Calu3 (cell line): ENCODE results near the gene NUDT15. TPM values are rescaled to one million over a fixed set of nuclear protein-coding genes. Genes with fewer than 3 reads are reported as not detected.

Experiments
- BruUV-seq: library from RNA; stranded (reverse); fragments of 400-500 nt; replicated peaks from 2 replicates; lab custom pipeline; 2021; lab: Mats Ljungman, UMichigan
- CTCF ChIA-PET: fragments of 300-600 bp; sonication (Branson Sonifier 250); formaldehyde crosslinking; loops from one replicate; lab custom pipeline; 2022; ENCODE audit warnings: antibody characterized with exemption; lab: Charles Lee
- DNase-seq: peaks from one replicate; pipeline ENCODE4 v3.0.0; 2022
- H3K27ac Mint-ChIP-seq: one replicate; pipeline ENCODE4 v1.8.0; 2022; ENCODE audit warnings: mixed read lengths; ENCODE audit not compliant: unreplicated experiment
- H3K27me3 Mint-ChIP-seq: one replicate; pipeline ENCODE4 v1.8.0; 2022; ENCODE audit warnings: mixed read lengths; ENCODE audit not compliant: unreplicated experiment
- H3K36me3 Mint-ChIP-seq: one replicate; pipeline ENCODE4 v1.8.0; 2022; ENCODE audit warnings: mild to moderate bottlenecking, moderate library complexity, mixed read lengths; ENCODE audit not compliant: insufficient read depth, unreplicated experiment
- H3K4me1 Mint-ChIP-seq: one replicate; pipeline ENCODE4 v1.8.0; 2022; ENCODE audit warnings: mild to moderate bottlenecking, low read depth, mixed read lengths; ENCODE audit not compliant: unreplicated experiment
- H3K4me3 Mint-ChIP-seq: one replicate; pipeline ENCODE4 v1.8.0; 2022; ENCODE audit warnings: mild to moderate bottlenecking, low read depth, moderate library complexity, mixed read lengths; ENCODE audit not compliant: unreplicated experiment
- H3K9me3 Mint-ChIP-seq: one replicate; pipeline ENCODE4 v1.8.0; 2022; ENCODE audit warnings: low read depth, mixed read lengths; ENCODE audit not compliant: unreplicated experiment
- intact Hi-C: fragments of 100-400 bp; cut with micrococcal nuclease; formaldehyde crosslinking; loops from one replicate; pipeline ENCODE4 v1.10.0; 2022; ENCODE audit not compliant: unreplicated experiment
- total RNA-seq: library from RNA; stranded (reverse); gene quantifications from 2 replicates; pipeline ENCODE4 v1.2.3, GENCODE V29; 2022
- TF ChIP-seq, protein P1 (sequence below): fragments of 200-600 bp; IDR thresholded peaks from one replicate; pipeline ENCODE4 v1.8.0; 2022; ENCODE audit warnings: antibody characterized with exemption; ENCODE audit not compliant: unreplicated experiment

Gene NUDT15
- total RNA-seq, 1 experiment from 2014 or later: 19.4 TPM

DNA sequence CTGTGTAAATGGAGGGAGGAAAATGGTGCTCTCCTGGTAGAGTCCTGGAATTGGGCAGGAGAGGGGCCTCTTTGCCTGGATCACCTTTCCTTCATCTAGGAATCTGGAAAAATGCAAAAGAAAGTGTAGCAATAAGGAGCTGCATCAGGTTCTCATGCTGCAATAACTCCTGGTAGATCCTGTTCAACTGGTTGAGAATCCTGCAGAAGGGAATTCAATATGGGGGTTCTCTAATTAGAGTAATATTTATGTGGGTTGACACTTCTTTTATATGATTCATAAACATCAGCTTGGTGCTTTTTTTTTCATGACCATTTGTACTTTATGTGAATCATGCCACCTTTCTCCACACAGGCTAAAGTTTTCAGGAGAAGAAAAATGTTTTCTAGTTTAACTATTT lies 9.5 kb upstream of the NUDT15 start:
- Mint-ChIP-seq H3K36me3 (no peaks in the 10 kb centered on the region), H3K4me1 (no peaks in the 10 kb centered on the region), H3K4me3 (no peak overlapping the region), H3K9me3 (no peaks in the 10 kb centered on the region), H3K27ac (no peak overlapping the region), H3K27me3 (no peaks in the 10 kb centered on the region)
- intact Hi-C loops: no loop called here
- DNase-seq: no peak
- CTCF ChIA-PET: no interaction called here
- TF ChIP-seq, protein P1, sequence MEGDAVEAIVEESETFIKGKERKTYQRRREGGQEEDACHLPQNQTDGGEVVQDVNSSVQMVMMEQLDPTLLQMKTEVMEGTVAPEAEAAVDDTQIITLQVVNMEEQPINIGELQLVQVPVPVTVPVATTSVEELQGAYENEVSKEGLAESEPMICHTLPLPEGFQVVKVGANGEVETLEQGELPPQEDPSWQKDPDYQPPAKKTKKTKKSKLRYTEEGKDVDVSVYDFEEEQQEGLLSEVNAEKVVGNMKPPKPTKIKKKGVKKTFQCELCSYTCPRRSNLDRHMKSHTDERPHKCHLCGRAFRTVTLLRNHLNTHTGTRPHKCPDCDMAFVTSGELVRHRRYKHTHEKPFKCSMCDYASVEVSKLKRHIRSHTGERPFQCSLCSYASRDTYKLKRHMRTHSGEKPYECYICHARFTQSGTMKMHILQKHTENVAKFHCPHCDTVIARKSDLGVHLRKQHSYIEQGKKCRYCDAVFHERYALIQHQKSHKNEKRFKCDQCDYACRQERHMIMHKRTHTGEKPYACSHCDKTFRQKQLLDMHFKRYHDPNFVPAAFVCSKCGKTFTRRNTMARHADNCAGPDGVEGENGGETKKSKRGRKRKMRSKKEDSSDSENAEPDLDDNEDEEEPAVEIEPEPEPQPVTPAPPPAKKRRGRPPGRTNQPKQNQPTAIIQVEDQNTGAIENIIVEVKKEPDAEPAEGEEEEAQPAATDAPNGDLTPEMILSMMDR: no peak
- BruUV-seq: no TSS peak

- H3K9me3 Mint-ChIP-seq: no peaks in the 10 kb centered on the region
These were observed 7.7 kb upstream of the NUDT15 start for GRCh38 chr13:48029859-48030258.

GRCh38 chr13:48038761-48039160 lies 1.2 kb downstream of the NUDT15 start:
- Mint-ChIP-seq H3K27ac (peak overlapping the region; percentile 95), H3K27me3 (no peaks in the 10 kb centered on the region), H3K4me3 (peak overlapping the region; percentile 93), H3K36me3 (peaks cover 22% of the 10 kb centered on the region), H3K9me3 (no peaks in the 10 kb centered on the region), H3K4me1 (peaks cover 22% of the 10 kb centered on the region)
- intact Hi-C loops: loop anchor here (5.0 kb wide), 1 partner anchor 549 kb away; no protein-coding TSS in a partner anchor
- CTCF ChIA-PET: interaction anchor here (1.0 to 1.8 kb wide), 2 partner anchors 56 to 547 kb away, joined by 4 to 7 read pairs; partner anchors contain the start of gene MED4
- TSS peak; percentile 47 for BruUV-seq
- TF ChIP-seq, protein P1: no peak
- DNase-seq: no peak

More at GRCh38 chr13:48029859-48030258, 7.7 kb upstream of the NUDT15 start:
- H3K4me3 Mint-ChIP-seq: no peak overlapping the region
- peaks cover 7% of the 10 kb centered on the region for H3K4me1 Mint-ChIP-seq
- H3K27me3 Mint-ChIP-seq: no peaks in the 10 kb centered on the region
- H3K27ac Mint-ChIP-seq: no peak overlapping the region
- TF ChIP-seq, protein P1: no peak
- DNase-seq: no peak
- no peaks in the 10 kb centered on the region for H3K36me3 Mint-ChIP-seq
- intact Hi-C loops: no loop called here
- CTCF ChIA-PET: no interaction called here
- no TSS peak for BruUV-seq

- CTCF ChIA-PET: no interaction called here
- Mint-ChIP-seq H3K9me3 (no peaks in the 10 kb centered on the region), H3K27ac (no peak overlapping the region), H3K36me3 (peaks cover 22% of the 10 kb centered on the region), H3K4me1 (peaks cover 13% of the 10 kb centered on the region), H3K4me3 (no peak overlapping the region), H3K27me3 (no peaks in the 10 kb centered on the region)
- TF ChIP-seq, protein P1: no peak
- BruUV-seq: no TSS peak
- intact Hi-C loops: no loop called here
- DNase-seq: no peak
These were observed 2.5 kb downstream of the NUDT15 start for GRCh38 chr13:48040049-48040448.
